ENCODE data around the gene NEK11. TPM values are rescaled to one million over a fixed set of nuclear protein-coding genes. Genes with fewer than 3 reads are reported as not detected.

The NEK11 gene
- total RNA-seq, 1 experiment from 2014 or later, result 5.0 TPM

GRCh38 chr3:131223373-131224289 lies 197.0 kb downstream of the NEK11 start:
- Histone ChIP-seq H3K9me3 (ENCODE audit: low read depth, low read length, poor library complexity, severe bottlenecking) (no peaks in the 10 kb centered on the region), H3K36me3 (ENCODE audit: insufficient read depth, low read length, poor library complexity, severe bottlenecking) (no peaks in the 10 kb centered on the region), H3K27ac (ENCODE audit: low read depth, low read length, poor library complexity, severe bottlenecking) (no peak overlapping the region), H3K27me3 (replicated peaks; ENCODE audit: insufficient read depth, low read depth, low read length, poor library complexity) (no peaks in the 10 kb centered on the region), H3K4me3 (ENCODE audit: low read depth, low read length, poor library complexity, severe bottlenecking) (no peak overlapping the region), H3K4me1 (ENCODE audit: insufficient read depth, low read length, poor library complexity, severe bottlenecking) (no peaks in the 10 kb centered on the region)
- no peak for DNase-seq (ENCODE audit: low spot score)
- no TSS peak for BruUV-seq (replicated peaks)
- CTCF ChIA-PET, result no interaction called here
- POLR2A ChIA-PET (ENCODE audit: low non-redundant PET), result no interaction called here
- intact Hi-C loops (cut with micrococcal nuclease; ENCODE audit: unreplicated experiment), result no loop called here
- TF ChIP-seq EZH2 (IDR thresholded peaks at IDR 0.05; ENCODE audit: borderline replicate concordance, low read depth, low read length, poor library complexity, severe bottlenecking) (no peak), CTCF (conservative IDR thresholded peaks at IDR 0.05; ENCODE audit: low read depth, low read length) (no peak)

- TF ChIP-seq CTCF (conservative IDR thresholded peaks at IDR 0.05; ENCODE audit: low read depth, low read length), result no peak
- TF ChIP-seq EZH2 (IDR thresholded peaks at IDR 0.05; ENCODE audit: borderline replicate concordance, low read depth, low read length, poor library complexity, severe bottlenecking), result no peak
- BruUV-seq (replicated peaks), result no TSS peak
- Histone ChIP-seq H3K9me3 (ENCODE audit: low read depth, low read length, poor library complexity, severe bottlenecking) (no peaks in the 10 kb centered on the region), H3K4me1 (ENCODE audit: insufficient read depth, low read length, poor library complexity, severe bottlenecking) (no peaks in the 10 kb centered on the region), H3K27me3 (replicated peaks; ENCODE audit: insufficient read depth, low read depth, low read length, poor library complexity) (no peaks in the 10 kb centered on the region), H3K27ac (ENCODE audit: low read depth, low read length, poor library complexity, severe bottlenecking) (no peak overlapping the region), H3K36me3 (ENCODE audit: insufficient read depth, low read length, poor library complexity, severe bottlenecking) (no peaks in the 10 kb centered on the region), H3K4me3 (ENCODE audit: low read depth, low read length, poor library complexity, severe bottlenecking) (no peak overlapping the region)
- POLR2A ChIA-PET (ENCODE audit: low non-redundant PET), result no interaction called here
- no peak for DNase-seq (ENCODE audit: low spot score)
- intact Hi-C loops (cut with micrococcal nuclease; ENCODE audit: unreplicated experiment), result no loop called here
- CTCF ChIA-PET, result no interaction called here
These were observed 198.3 kb downstream of the NEK11 start for GRCh38 chr3:131224886-131225550.

GRCh38 chr3:131228522-131228921 lies 201.8 kb downstream of the NEK11 start:
- Histone ChIP-seq H3K27ac (ENCODE audit: low read depth, low read length, poor library complexity, severe bottlenecking) (no peak overlapping the region), H3K9me3 (ENCODE audit: low read depth, low read length, poor library complexity, severe bottlenecking) (no peaks in the 10 kb centered on the region), H3K27me3 (replicated peaks; ENCODE audit: insufficient read depth, low read depth, low read length, poor library complexity) (no peaks in the 10 kb centered on the region), H3K36me3 (ENCODE audit: insufficient read depth, low read length, poor library complexity, severe bottlenecking) (no peaks in the 10 kb centered on the region), H3K4me3 (ENCODE audit: low read depth, low read length, poor library complexity, severe bottlenecking) (no peak overlapping the region), H3K4me1 (ENCODE audit: insufficient read depth, low read length, poor library complexity, severe bottlenecking) (peaks cover 25% of the 10 kb centered on the region)
- TF ChIP-seq EZH2 (IDR thresholded peaks at IDR 0.05; ENCODE audit: borderline replicate concordance, low read depth, low read length, poor library complexity, severe bottlenecking), result no peak
- TF ChIP-seq CTCF (conservative IDR thresholded peaks at IDR 0.05; ENCODE audit: low read depth, low read length), result no peak
- intact Hi-C loops (cut with micrococcal nuclease; ENCODE audit: unreplicated experiment), result no loop called here
- CTCF ChIA-PET, result no interaction called here
- POLR2A ChIA-PET (ENCODE audit: low non-redundant PET), result no interaction called here
- DNase-seq (ENCODE audit: low spot score), result no peak
- BruUV-seq (replicated peaks), result no TSS peak

All from A673 (cell line).